ENCODE measurements around the gene LRFN4. TPM values are rescaled to one million over a fixed set of nuclear protein-coding genes. Genes with fewer than 3 reads are reported as not detected.

LRFN4 gene
- total and polyA plus RNA-seq, 4 donors: 0.75 to 3.4 (median 1.5) TPM; not detected in 1

DNA sequence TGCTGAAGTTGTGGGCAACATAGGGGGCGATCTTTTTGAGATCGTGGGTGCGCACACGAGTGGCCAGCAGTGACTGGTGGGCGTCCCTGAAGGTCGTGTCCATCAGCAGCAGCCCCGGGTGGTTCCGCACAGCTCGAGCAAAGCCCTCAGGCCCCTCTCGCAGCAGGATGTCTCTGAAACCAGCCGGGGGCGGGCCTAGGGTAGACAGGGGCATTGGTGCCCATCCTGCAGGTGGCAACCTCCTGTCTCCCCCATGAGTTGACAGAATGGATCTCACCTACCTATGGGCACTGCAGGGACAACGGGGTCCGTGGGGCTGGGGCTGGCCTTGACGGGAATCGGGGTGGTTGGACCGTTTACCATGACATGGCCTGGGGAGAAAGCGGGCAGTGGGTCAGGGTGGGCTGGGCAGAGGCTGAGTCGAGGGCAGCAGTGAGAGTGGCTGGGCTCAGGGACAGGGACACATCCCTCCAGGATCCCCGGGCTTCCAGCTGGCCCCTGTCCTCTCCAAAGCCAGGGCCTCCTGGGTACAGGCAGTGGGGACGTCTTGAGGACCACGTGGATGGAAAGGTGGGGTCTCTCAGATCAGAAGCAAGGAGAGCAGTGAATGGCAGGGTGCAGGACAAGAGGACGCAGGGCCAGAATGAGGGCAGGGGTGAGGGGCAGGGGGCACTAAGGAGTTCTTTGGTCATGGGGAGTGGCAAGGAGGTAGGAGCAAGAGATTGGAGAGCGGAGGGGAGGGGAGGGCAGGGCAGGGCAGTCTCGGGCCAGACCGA, 4.2 kb upstream of the LRFN4 start:
- Histone ChIP-seq H3K9ac (ENCODE audit: low read depth in 1 of 2, low read length in 2 of 2) (no peak overlapping the region), H3K4me3 (ENCODE audit: low read depth in 1 of 3, low read length in 3 of 3) (no peak overlapping the region), H3K9me3 (ENCODE audit: control insufficient read depth in 4 of 4, low read length in 3 of 4) (no peaks in the 10 kb centered on the region), H3K36me3 (ENCODE audit: control insufficient read depth in 4 of 4, insufficient read depth in 3 of 4, low read depth in 1 of 4, low read length in 3 of 4) (peaks cover 13 to 52% (median 21%) of the 10 kb centered on the region in 4 donors), H3K27ac (ENCODE audit: low read depth in 1 of 2, low read length in 2 of 2) (no peak overlapping the region), H3K27me3 (ENCODE audit: control insufficient read depth in 4 of 4, insufficient read depth in 4 of 4, low read length in 3 of 4) (no peaks in the 10 kb centered on the region), H3K4me1 (ENCODE audit: control insufficient read depth in 4 of 4, insufficient read depth in 4 of 4, low read length in 3 of 4) (peaks cover 0 to 8% (median 2%) of the 10 kb centered on the region in 4 donors)
- TF ChIP-seq, protein P1, sequence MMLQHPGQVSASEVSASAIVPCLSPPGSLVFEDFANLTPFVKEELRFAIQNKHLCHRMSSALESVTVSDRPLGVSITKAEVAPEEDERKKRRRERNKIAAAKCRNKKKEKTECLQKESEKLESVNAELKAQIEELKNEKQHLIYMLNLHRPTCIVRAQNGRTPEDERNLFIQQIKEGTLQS (IDR thresholded peaks at IDR 0.05): no peak
- TF ChIP-seq JUND (IDR thresholded peaks at IDR 0.05) (no peak), RXRA (IDR thresholded peaks at IDR 0.05) (no peak), SP1 (IDR thresholded peaks at IDR 0.05) (no peak), GABPA (IDR thresholded peaks at IDR 0.05 in 1 of 2, conservative IDR thresholded peaks at IDR 0.05 in 1 of 2) (no peak), RAD21 (IDR thresholded peaks at IDR 0.05) (no peak)
- TF ChIP-seq, protein P2, sequence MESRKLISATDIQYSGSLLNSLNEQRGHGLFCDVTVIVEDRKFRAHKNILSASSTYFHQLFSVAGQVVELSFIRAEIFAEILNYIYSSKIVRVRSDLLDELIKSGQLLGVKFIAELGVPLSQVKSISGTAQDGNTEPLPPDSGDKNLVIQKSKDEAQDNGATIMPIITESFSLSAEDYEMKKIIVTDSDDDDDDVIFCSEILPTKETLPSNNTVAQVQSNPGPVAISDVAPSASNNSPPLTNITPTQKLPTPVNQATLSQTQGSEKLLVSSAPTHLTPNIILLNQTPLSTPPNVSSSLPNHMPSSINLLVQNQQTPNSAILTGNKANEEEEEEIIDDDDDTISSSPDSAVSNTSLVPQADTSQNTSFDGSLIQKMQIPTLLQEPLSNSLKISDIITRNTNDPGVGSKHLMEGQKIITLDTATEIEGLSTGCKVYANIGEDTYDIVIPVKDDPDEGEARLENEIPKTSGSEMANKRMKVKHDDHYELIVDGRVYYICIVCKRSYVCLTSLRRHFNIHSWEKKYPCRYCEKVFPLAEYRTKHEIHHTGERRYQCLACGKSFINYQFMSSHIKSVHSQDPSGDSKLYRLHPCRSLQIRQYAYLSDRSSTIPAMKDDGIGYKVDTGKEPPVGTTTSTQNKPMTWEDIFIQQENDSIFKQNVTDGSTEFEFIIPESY (IDR thresholded peaks at IDR 0.05): no peak
- TF ChIP-seq, protein P3, sequence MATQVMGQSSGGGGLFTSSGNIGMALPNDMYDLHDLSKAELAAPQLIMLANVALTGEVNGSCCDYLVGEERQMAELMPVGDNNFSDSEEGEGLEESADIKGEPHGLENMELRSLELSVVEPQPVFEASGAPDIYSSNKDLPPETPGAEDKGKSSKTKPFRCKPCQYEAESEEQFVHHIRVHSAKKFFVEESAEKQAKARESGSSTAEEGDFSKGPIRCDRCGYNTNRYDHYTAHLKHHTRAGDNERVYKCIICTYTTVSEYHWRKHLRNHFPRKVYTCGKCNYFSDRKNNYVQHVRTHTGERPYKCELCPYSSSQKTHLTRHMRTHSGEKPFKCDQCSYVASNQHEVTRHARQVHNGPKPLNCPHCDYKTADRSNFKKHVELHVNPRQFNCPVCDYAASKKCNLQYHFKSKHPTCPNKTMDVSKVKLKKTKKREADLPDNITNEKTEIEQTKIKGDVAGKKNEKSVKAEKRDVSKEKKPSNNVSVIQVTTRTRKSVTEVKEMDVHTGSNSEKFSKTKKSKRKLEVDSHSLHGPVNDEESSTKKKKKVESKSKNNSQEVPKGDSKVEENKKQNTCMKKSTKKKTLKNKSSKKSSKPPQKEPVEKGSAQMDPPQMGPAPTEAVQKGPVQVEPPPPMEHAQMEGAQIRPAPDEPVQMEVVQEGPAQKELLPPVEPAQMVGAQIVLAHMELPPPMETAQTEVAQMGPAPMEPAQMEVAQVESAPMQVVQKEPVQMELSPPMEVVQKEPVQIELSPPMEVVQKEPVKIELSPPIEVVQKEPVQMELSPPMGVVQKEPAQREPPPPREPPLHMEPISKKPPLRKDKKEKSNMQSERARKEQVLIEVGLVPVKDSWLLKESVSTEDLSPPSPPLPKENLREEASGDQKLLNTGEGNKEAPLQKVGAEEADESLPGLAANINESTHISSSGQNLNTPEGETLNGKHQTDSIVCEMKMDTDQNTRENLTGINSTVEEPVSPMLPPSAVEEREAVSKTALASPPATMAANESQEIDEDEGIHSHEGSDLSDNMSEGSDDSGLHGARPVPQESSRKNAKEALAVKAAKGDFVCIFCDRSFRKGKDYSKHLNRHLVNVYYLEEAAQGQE (IDR thresholded peaks at IDR 0.05): no peak
- WGBS: 94% methylated on average over 26 of the region's 26 CpGs
- DNase-seq (ENCODE audit: low spot score): no peak

DNA sequence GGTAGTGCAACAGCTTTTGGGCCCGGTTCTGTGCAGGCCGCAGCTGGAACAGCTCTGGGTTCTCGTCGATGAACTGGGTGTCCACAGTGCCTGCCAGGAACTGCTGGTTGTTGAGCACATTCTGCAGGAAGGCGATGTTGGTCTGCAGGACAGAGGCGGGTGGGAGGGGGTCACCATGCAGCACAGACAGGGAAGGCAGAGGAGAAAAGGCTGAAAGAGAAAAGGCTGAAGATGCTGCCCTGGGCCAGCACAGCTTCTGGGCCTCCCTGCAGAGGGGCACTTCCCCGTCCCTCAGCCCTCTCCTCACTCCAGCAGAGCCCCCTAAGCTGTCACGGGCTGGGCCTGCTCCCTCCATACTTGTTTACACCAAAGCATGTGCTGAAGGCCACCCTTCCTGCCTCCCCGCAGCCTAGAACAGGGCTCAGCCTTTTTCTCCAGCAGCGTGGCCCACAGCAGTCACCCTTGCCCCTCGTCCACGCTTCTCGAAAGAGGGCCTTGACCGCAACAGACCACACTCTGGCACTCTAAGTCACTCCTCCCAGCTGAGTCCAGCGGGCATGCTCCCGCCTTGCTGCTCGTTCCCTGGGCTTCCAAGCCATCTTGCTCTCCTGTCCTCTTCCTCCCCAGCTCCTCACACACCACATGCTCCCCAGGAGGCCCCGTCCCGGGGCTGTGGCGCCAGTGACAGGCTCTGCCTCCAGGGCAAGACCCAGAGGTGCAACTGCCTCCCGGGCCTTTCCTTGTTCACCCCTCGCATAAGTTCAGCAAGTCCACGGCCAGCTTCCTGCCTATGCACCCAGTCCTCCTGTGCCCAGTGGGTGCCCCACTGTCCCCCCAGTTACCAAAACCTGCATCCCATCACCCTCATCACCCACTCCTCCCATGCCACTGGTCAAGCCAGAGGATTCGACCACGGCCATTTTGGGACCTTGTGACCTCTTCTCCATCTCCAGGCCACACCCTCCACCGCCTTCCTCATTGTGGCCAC, 3.3 kb upstream of the LRFN4 start:
- no peaks in the 10 kb centered on the region for H3K27me3 ChIP-seq (ENCODE audit: control insufficient read depth in 4 of 4, insufficient read depth in 4 of 4, low read length in 3 of 4)
- no peak overlapping the region for H3K4me3 ChIP-seq (ENCODE audit: low read depth in 1 of 3, low read length in 3 of 3)
- no peak overlapping the region for H3K9ac ChIP-seq (ENCODE audit: low read depth in 1 of 2, low read length in 2 of 2)
- no peak overlapping the region for H3K27ac ChIP-seq (ENCODE audit: low read depth in 1 of 2, low read length in 2 of 2)
- H3K9me3 ChIP-seq (ENCODE audit: control insufficient read depth in 4 of 4, low read length in 3 of 4): no peaks in the 10 kb centered on the region
- H3K36me3 ChIP-seq (ENCODE audit: control insufficient read depth in 4 of 4, insufficient read depth in 3 of 4, low read depth in 1 of 4, low read length in 3 of 4): peaks cover 14 to 43% (median 17%) of the 10 kb centered on the region in 4 donors
- DNase-seq (ENCODE audit: low spot score): no peak
- 90% methylated on average over 26 of the region's 26 CpGs for WGBS
- peaks cover 0 to 8% (median 2%) of the 10 kb centered on the region in 4 donors for H3K4me1 ChIP-seq (ENCODE audit: control insufficient read depth in 4 of 4, insufficient read depth in 4 of 4, low read length in 3 of 4)
- no peak for TF ChIP-seq FOXA2 (IDR thresholded peaks at IDR 0.05)
- TF ChIP-seq, protein P4, sequence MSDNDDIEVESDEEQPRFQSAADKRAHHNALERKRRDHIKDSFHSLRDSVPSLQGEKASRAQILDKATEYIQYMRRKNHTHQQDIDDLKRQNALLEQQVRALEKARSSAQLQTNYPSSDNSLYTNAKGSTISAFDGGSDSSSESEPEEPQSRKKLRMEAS (IDR thresholded peaks at IDR 0.05): no peak

Data from liver (tissue), 9 donors.